KOPT-K1 (cell line): ENCODE measurements around the gene SPHK1.
"Not testable (repeated sequence)": the region's sequence is repeated elsewhere in the genome, so short reads cannot be mapped to it uniquely, and the experiment has no call there.

Experiments used
- H3K27ac ChIP-seq: fragments of 200-600 bp; sonication (generic); 2 replicates; pipeline ENCODE4 v1.5.1; 2016; ENCODE audit warnings: antibody characterized with exemption, mild to moderate bottlenecking, low read depth, low read length; ENCODE audit not compliant: poor library complexity, severe bottlenecking
- H3K36me3 ChIP-seq: fragments of 200-600 bp; sonication (generic); 2 replicates; pipeline ENCODE4 v1.5.1; 2017; ENCODE audit warnings: antibody characterized with exemption, mild to moderate bottlenecking, low read length, moderate library complexity; ENCODE audit not compliant: insufficient read depth
- H3K9me3 ChIP-seq: fragments of 200-600 bp; sonication (generic); 2 replicates; pipeline ENCODE4 v1.5.1; 2017; ENCODE audit warnings: antibody characterized with exemption, low read length, mild to moderate bottlenecking; ENCODE audit not compliant: insufficient read depth, poor library complexity, severe bottlenecking

The SPHK1 gene

GRCh38 chr17:76354747-76355310 is 29.6 kb upstream of the SPHK1 start:
- Histone ChIP-seq H3K36me3 (no peaks in the 10 kb centered on the region), H3K9me3 (no peaks in the 10 kb centered on the region), H3K27ac (no peak overlapping the region)

- no peaks in the 10 kb centered on the region for H3K36me3 ChIP-seq
- no peak overlapping the region for H3K27ac ChIP-seq
- no peaks in the 10 kb centered on the region for H3K9me3 ChIP-seq
Measured at GRCh38 chr17:76356803-76357456, 27.5 kb upstream of the SPHK1 start.

GRCh38 chr17:76357597-76358158 is 26.7 kb upstream of the SPHK1 start:
- no peak overlapping the region for H3K27ac ChIP-seq
- no peaks in the 10 kb centered on the region for H3K9me3 ChIP-seq
- H3K36me3 ChIP-seq, result no peaks in the 10 kb centered on the region

- Histone ChIP-seq H3K9me3 (no peaks in the 10 kb centered on the region), H3K36me3 (no peaks in the 10 kb centered on the region), H3K27ac (no peak overlapping the region)
Measured at GRCh38 chr17:76359375-76359774, 25.0 kb upstream of the SPHK1 start.

GRCh38 chr17:76359776-76360175 is 24.6 kb upstream of the SPHK1 start:
- not testable (repeated sequence) for H3K36me3 ChIP-seq, H3K27ac ChIP-seq

GRCh38 chr17:76360461-76360860 is 23.9 kb upstream of the SPHK1 start:
- no peak overlapping the region for H3K27ac ChIP-seq
- H3K9me3 ChIP-seq, result no peaks in the 10 kb centered on the region
- no peaks in the 10 kb centered on the region for H3K36me3 ChIP-seq

More at GRCh38 chr17:76359776-76360175, 24.6 kb upstream of the SPHK1 start:
- H3K9me3 ChIP-seq, result not testable (repeated sequence)

- H3K9me3 ChIP-seq, result no peaks in the 10 kb centered on the region
- no peaks in the 10 kb centered on the region for H3K36me3 ChIP-seq
- no peak overlapping the region for H3K27ac ChIP-seq
Measured at GRCh38 chr17:76363107-76363842, 21.1 kb upstream of the SPHK1 start.

- Histone ChIP-seq H3K27ac (no peak overlapping the region), H3K36me3 (no peaks in the 10 kb centered on the region), H3K9me3 (no peaks in the 10 kb centered on the region)
Measured at GRCh38 chr17:76365256-76365903, 19.0 kb upstream of the SPHK1 start.

- Histone ChIP-seq H3K27ac (no peak overlapping the region), H3K36me3 (no peaks in the 10 kb centered on the region), H3K9me3 (no peaks in the 10 kb centered on the region)
Measured at GRCh38 chr17:76366247-76366646, 18.2 kb upstream of the SPHK1 start.

GRCh38 chr17:76367642-76368041 is 16.8 kb upstream of the SPHK1 start:
- Histone ChIP-seq H3K9me3 (no peaks in the 10 kb centered on the region), H3K36me3 (no peaks in the 10 kb centered on the region), H3K27ac (no peak overlapping the region)

- Histone ChIP-seq H3K36me3 (no peaks in the 10 kb centered on the region), H3K27ac (peak overlapping the region; percentile 67), H3K9me3 (no peaks in the 10 kb centered on the region)
Measured at GRCh38 chr17:76368545-76368944, 15.9 kb upstream of the SPHK1 start.

GRCh38 chr17:76369379-76369778 is 15.0 kb upstream of the SPHK1 start:
- Histone ChIP-seq H3K27ac (peak overlapping the region; percentile 67), H3K9me3 (no peaks in the 10 kb centered on the region), H3K36me3 (no peaks in the 10 kb centered on the region)

GRCh38 chr17:76369804-76370203 is 14.6 kb upstream of the SPHK1 start:
- Histone ChIP-seq H3K27ac (peak overlapping the region; percentile 67), H3K36me3 (no peaks in the 10 kb centered on the region), H3K9me3 (no peaks in the 10 kb centered on the region)

GRCh38 chr17:76370261-76370993 is 14.0 kb upstream of the SPHK1 start:
- H3K27ac ChIP-seq, result no peak overlapping the region
- H3K9me3 ChIP-seq, result no peaks in the 10 kb centered on the region
- no peaks in the 10 kb centered on the region for H3K36me3 ChIP-seq
